SK-N-SH treated with all-trans-retinoic acid at 6 μM for 48 hours (cell line): ENCODE results near the gene GANC.

Experiments
- ATAC-seq: fragments of 200-7000 bp; cut with Tn5 transposase; 3 replicates; pipeline ENCODE4 v1.9.1; 2020; ENCODE audit warnings: mild to moderate bottlenecking, moderate library complexity
- ARNTL ChIP-seq: fragments of 450-650 bp; formaldehyde crosslinking; IDR thresholded peaks from 2 replicates; pipeline ENCODE4 v1.5.0; 2020; ENCODE audit warnings: low read depth, mild to moderate bottlenecking, moderate library complexity, borderline replicate concordance
- BACH2 ChIP-seq: fragments of 250-450 bp; sonication (Bioruptor Pico); IDR thresholded peaks from 2 replicates; pipeline ENCODE4 v1.9.0; 2021; ENCODE audit warnings: mild to moderate bottlenecking, borderline replicate concordance
- CSDC2 ChIP-seq: fragments of 250-450 bp; sonication (Bioruptor Pico); IDR thresholded peaks from 2 replicates; pipeline ENCODE4 v1.5.0; 2020; ENCODE audit warnings: mild to moderate bottlenecking, moderate library complexity
- ESRRG ChIP-seq: fragments of 250-450 bp; sonication (Bioruptor Pico); IDR thresholded peaks from 2 replicates; pipeline ENCODE4 v1.6.1; 2021; ENCODE audit warnings: mild to moderate bottlenecking
- GLIS3 ChIP-seq: fragments of 250-450 bp; sonication (Bioruptor Pico); IDR thresholded peaks from 2 replicates; pipeline ENCODE4 v1.5.0; 2020; ENCODE audit warnings: mild to moderate bottlenecking, moderate library complexity
- ISL1 ChIP-seq: fragments of 250-450 bp; sonication (Bioruptor Pico); IDR thresholded peaks from 2 replicates; pipeline ENCODE4 v2.1.2; 2022; ENCODE audit warnings: mild to moderate bottlenecking, moderate library complexity
- OSR1 ChIP-seq: fragments of 250-450 bp; sonication (Bioruptor Pico); IDR thresholded peaks from 2 replicates; pipeline ENCODE4 v1.8.0; 2022; ENCODE audit warnings: moderate library complexity, mild to moderate bottlenecking, inconsistent platforms
- PPARA ChIP-seq: fragments of 250-450 bp; sonication (Bioruptor Pico); IDR thresholded peaks from 2 replicates; pipeline ENCODE4 v1.5.0; 2020; ENCODE audit warnings: mild to moderate bottlenecking, borderline replicate concordance
- RARB ChIP-seq: fragments of 250-450 bp; sonication (Bioruptor Pico); IDR thresholded peaks from 2 replicates; pipeline ENCODE4 v1.8.0; 2021; ENCODE audit warnings: mild to moderate bottlenecking, moderate library complexity
- SNAI2 ChIP-seq: fragments of 250-450 bp; sonication (Bioruptor Pico); IDR thresholded peaks from 2 replicates; pipeline ENCODE4 v1.5.0; 2020; ENCODE audit warnings: mild to moderate bottlenecking, moderate library complexity
- TCF4 ChIP-seq: fragments of 250-450 bp; sonication (Bioruptor Pico); IDR thresholded peaks from 2 replicates; pipeline ENCODE4 v1.8.0; 2021; ENCODE audit warnings: mild to moderate bottlenecking, moderate library complexity, borderline replicate concordance
- TOX ChIP-seq: fragments of 250-450 bp; sonication (Bioruptor Pico); IDR thresholded peaks from 2 replicates; pipeline ENCODE4 v1.8.0; 2021; ENCODE audit warnings: mild to moderate bottlenecking, moderate library complexity, borderline replicate concordance
- ZC3H10 ChIP-seq: fragments of 250-450 bp; sonication (Bioruptor Pico); IDR thresholded peaks from 2 replicates; pipeline ENCODE4 v1.5.1; 2021; ENCODE audit warnings: mild to moderate bottlenecking, moderate library complexity
- ZFP3 ChIP-seq: fragments of 250-450 bp; sonication (Bioruptor Pico); IDR thresholded peaks from 2 replicates; pipeline ENCODE4 v1.5.0; 2020; ENCODE audit warnings: mild to moderate bottlenecking, moderate library complexity
- ZFP30 ChIP-seq: fragments of 450-650 bp; formaldehyde crosslinking; IDR thresholded peaks from 2 replicates; pipeline ENCODE4 v1.5.0; 2022; ENCODE audit warnings: mild to moderate bottlenecking, moderate library complexity
- ZNF565 ChIP-seq: fragments of 450-650 bp; formaldehyde crosslinking; conservative IDR thresholded peaks from 2 replicates; pipeline ENCODE4 v1.5.0; 2020; ENCODE audit warnings: low read depth, mild to moderate bottlenecking, moderate library complexity
- ZNF70 ChIP-seq: fragments of 450-650 bp; formaldehyde crosslinking; IDR thresholded peaks from 2 replicates; pipeline ENCODE4 v1.5.0; 2020; ENCODE audit warnings: mild to moderate bottlenecking, moderate library complexity
- ZNF8 ChIP-seq: fragments of 450-650 bp; formaldehyde crosslinking; IDR thresholded peaks from 2 replicates; pipeline ENCODE4 v1.5.0; 2020; ENCODE audit warnings: mild to moderate bottlenecking, moderate library complexity
- TF ChIP-seq, protein P1 (sequence below): fragments of 250-450 bp; sonication (Bioruptor Pico); IDR thresholded peaks from 2 replicates; pipeline ENCODE4 v1.5.1; 2020; ENCODE audit warnings: low read depth, mild to moderate bottlenecking, moderate library complexity
- TF ChIP-seq, protein P2 (sequence below): fragments of 250-450 bp; sonication (Bioruptor Pico); IDR thresholded peaks from 2 replicates; pipeline ENCODE4 v1.8.0; 2020; ENCODE audit warnings: mild to moderate bottlenecking, moderate library complexity, borderline replicate concordance
- TF ChIP-seq, protein P3 (sequence below): fragments of 250-450 bp; sonication (Bioruptor Pico); IDR thresholded peaks from 2 replicates; pipeline ENCODE4 v1.5.1; 2021; ENCODE audit warnings: mild to moderate bottlenecking, moderate library complexity
- TF ChIP-seq, protein P4 (sequence below): fragments of 250-450 bp; sonication (Bioruptor Pico); IDR thresholded peaks from 2 replicates; pipeline ENCODE4 v1.8.0; 2021; ENCODE audit warnings: low read depth, mild to moderate bottlenecking, moderate library complexity, borderline replicate concordance

The GANC gene

DNA sequence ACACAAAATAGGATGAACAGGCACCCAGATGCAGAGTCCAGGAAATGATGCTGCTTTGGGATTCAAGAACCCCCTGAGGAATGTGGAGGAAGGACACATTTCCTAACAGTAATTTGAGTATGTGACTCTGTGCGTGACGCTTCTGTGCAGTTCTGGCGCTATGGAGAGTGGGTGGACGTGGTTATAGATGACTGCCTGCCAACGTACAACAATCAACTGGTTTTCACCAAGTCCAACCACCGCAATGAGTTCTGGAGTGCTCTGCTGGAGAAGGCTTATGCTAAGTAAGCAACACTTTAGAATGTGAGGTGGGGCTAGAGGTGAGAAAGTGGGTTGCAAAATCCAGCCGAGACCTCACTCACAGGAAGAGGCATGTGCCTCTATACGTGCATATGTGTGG lies 114.6 kb downstream of the GANC start:
- TF ChIP-seq RARB, result no peak
- no peak for ATAC-seq

DNA sequence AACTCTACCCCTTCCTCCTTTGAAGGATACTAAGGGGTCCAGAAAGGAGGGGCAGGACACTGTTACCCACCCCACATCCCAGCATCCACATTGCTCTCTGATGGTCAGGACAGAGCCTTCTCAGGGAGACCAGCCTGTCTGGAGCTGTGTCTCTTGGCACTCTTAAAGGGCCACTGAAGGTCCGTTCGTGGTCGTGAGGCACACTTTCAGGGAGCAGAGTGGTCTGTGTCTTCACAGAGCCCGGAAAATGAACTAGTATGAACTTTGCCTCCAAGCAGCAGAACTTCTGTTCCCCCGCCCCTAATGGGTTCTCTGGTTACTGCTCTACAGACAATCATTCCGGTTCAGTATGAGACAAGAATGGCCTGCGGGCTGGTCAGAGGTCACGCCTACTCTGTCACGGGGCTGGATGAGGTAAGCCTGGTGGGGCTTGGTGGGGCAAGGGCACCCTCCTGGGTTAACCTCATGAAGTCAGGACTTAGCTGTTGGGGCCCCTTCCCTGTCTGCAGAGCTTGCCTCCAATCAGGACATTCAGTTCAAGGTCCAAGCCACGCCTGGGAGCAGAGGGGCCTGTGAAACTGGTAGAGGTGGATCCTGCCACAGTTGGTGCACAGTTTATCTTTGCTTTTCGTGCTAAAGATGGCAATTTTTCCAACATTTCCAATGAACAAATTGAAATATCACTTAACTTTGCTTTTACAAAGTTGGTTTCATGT lies 119.5 kb downstream of the GANC start:
- no peak for ATAC-seq
- TF ChIP-seq ARNTL (CRISPR knock-in tag) (no peak), ZFP3 (CRISPR knock-in tag) (no peak), PPARA (no peak), OSR1 (CRISPR knock-in tag) (no peak), BACH2 (CRISPR knock-in tag) (no peak), TOX (CRISPR knock-in tag) (no peak), TCF4 (CRISPR knock-in tag) (no peak), CSDC2 (CRISPR knock-in tag) (no peak), SNAI2 (no peak), ZFP30 (no peak), ZNF8 (no peak), RARB (no peak), ZNF565 (no peak), ISL1 (CRISPR knock-in tag) (no peak), ZNF70 (CRISPR knock-in tag) (no peak)
- TF ChIP-seq, protein P1, sequence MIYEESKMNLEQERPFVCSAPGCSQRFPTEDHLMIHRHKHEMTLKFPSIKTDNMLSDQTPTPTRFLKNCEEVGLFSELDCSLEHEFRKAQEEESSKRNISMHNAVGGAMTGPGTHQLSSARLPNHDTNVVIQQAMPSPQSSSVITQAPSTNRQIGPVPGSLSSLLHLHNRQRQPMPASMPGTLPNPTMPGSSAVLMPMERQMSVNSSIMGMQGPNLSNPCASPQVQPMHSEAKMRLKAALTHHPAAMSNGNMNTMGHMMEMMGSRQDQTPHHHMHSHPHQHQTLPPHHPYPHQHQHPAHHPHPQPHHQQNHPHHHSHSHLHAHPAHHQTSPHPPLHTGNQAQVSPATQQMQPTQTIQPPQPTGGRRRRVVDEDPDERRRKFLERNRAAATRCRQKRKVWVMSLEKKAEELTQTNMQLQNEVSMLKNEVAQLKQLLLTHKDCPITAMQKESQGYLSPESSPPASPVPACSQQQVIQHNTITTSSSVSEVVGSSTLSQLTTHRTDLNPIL (CRISPR knock-in tag), result no peak
- TF ChIP-seq, protein P2, sequence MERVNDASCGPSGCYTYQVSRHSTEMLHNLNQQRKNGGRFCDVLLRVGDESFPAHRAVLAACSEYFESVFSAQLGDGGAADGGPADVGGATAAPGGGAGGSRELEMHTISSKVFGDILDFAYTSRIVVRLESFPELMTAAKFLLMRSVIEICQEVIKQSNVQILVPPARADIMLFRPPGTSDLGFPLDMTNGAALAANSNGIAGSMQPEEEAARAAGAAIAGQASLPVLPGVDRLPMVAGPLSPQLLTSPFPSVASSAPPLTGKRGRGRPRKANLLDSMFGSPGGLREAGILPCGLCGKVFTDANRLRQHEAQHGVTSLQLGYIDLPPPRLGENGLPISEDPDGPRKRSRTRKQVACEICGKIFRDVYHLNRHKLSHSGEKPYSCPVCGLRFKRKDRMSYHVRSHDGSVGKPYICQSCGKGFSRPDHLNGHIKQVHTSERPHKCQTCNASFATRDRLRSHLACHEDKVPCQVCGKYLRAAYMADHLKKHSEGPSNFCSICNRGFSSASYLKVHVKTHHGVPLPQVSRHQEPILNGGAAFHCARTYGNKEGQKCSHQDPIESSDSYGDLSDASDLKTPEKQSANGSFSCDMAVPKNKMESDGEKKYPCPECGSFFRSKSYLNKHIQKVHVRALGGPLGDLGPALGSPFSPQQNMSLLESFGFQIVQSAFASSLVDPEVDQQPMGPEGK, result no peak
- TF ChIP-seq, protein P3, sequence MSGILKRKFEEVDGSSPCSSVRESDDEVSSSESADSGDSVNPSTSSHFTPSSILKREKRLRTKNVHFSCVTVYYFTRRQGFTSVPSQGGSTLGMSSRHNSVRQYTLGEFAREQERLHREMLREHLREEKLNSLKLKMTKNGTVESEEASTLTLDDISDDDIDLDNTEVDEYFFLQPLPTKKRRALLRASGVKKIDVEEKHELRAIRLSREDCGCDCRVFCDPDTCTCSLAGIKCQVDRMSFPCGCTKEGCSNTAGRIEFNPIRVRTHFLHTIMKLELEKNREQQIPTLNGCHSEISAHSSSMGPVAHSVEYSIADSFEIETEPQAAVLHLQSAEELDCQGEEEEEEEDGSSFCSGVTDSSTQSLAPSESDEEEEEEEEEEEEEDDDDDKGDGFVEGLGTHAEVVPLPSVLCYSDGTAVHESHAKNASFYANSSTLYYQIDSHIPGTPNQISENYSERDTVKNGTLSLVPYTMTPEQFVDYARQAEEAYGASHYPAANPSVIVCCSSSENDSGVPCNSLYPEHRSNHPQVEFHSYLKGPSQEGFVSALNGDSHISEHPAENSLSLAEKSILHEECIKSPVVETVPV (CRISPR knock-in tag), result no peak
- TF ChIP-seq, protein P4, sequence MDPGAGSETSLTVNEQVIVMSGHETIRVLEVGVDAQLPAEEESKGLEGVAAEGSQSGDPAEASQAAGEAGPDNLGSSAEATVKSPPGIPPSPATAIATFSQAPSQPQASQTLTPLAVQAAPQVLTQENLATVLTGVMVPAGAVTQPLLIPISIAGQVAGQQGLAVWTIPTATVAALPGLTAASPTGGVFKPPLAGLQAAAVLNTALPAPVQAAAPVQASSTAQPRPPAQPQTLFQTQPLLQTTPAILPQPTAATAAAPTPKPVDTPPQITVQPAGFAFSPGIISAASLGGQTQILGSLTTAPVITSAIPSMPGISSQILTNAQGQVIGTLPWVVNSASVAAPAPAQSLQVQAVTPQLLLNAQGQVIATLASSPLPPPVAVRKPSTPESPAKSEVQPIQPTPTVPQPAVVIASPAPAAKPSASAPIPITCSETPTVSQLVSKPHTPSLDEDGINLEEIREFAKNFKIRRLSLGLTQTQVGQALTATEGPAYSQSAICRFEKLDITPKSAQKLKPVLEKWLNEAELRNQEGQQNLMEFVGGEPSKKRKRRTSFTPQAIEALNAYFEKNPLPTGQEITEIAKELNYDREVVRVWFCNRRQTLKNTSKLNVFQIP (CRISPR knock-in tag), result no peak

DNA sequence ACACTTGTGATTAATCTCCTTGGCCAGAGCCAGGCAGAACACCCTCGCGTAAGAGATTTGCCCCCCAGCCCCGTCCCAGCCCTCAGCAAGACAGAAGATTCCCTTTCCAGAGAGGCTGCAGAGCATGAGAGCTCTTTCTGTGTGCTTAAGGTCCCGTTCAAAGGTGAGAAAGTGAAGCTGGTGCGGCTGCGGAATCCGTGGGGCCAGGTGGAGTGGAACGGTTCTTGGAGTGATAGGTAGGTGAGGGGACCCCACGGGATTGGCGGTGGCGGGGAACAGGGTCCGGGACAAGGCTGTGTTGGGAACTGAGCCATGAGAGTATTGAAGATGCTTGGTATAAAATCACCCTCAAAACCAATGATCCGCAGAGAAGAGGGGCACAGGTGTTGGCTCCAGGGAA lies 121.1 kb downstream of the GANC start:
- no peak for ATAC-seq
- TF ChIP-seq ISL1 (CRISPR knock-in tag), result no peak

DNA sequence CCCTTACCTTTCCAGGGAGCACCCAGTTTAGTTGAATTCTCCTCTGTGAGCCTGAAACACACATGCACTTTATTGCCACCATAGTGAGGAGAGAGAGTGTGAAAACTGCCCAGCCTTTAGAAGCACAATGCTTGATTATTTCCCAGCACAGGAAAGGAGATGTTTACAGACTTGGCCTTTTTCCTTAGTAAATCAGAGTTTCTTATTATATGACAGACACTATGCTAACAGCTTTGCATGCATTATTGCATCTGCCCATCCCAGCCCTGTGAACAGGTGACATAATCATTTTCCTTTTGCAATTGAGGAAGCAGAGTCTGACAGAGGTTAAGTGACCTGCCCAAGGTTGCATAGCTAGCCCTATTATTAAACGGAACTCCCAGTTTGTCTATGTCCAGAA lies 122.8 kb downstream of the GANC start:
- TF ChIP-seq ARNTL (CRISPR knock-in tag) (no peak), CSDC2 (CRISPR knock-in tag) (no peak), ISL1 (CRISPR knock-in tag) (no peak), ZNF8 (no peak), GLIS3 (CRISPR knock-in tag) (no peak), ZNF70 (CRISPR knock-in tag) (no peak), ESRRG (CRISPR knock-in tag) (no peak), PPARA (no peak), ZFP3 (CRISPR knock-in tag) (no peak), ZNF565 (no peak), ZFP30 (no peak), TOX (CRISPR knock-in tag) (no peak), ZC3H10 (CRISPR knock-in tag) (no peak), RARB (no peak), BACH2 (CRISPR knock-in tag) (no peak), TCF4 (CRISPR knock-in tag) (no peak)
- TF ChIP-seq, protein P2, result no peak
- TF ChIP-seq, protein P4 (CRISPR knock-in tag), result no peak
- no peak for ATAC-seq
